PC-3 (cell line): ENCODE measurements around the gene PSMB7. TPM values are rescaled to one million over a fixed set of nuclear protein-coding genes. Genes with fewer than 3 reads are reported as not detected.

Source experiments
- ATAC-seq: fragments of 200-7000 bp; cut with Tn5 transposase; 2 replicates; pipeline ENCODE4 v1.9.1; 2020; ENCODE audit warnings: mild to moderate bottlenecking, moderate library complexity
- BruUV-seq: library from RNA; stranded (reverse); fragments of 400-500 nt; replicated peaks from 2 replicates; lab custom pipeline; 2021; lab: Mats Ljungman, UMichigan
- CTCF ChIA-PET: fragments of 300-600 bp; sonication (Branson Sonifier 250); formaldehyde crosslinking; loops from one replicate; lab custom pipeline; 2022; ENCODE audit warnings: antibody characterized with exemption; lab: Charles Lee
- POLR2A ChIA-PET: fragments of 300-600 bp; sonication (Branson Sonifier 250); formaldehyde crosslinking; loops from one replicate; lab custom pipeline; 2022; ENCODE audit warnings: antibody characterized with exemption; ENCODE audit not compliant: unreplicated experiment; lab: Charles Lee
- DNase-seq: peaks from one replicate; pipeline ENCODE4 v3.0.0-alpha.2; 2015
- H2AFZ ChIP-seq: fragments of 300-600 bp; sonication (generic); 2 replicates; pipeline ENCODE4 v1.6.0; 2016; ENCODE audit warnings: antibody characterized with exemption, low read length
- H3F3A ChIP-seq: fragments of 300-600 bp; sonication (generic); one replicate; pipeline ENCODE4 v1.6.0; 2017; ENCODE audit warnings: antibody characterized with exemption, low read length, control low read depth, mild to moderate bottlenecking; ENCODE audit not compliant: unreplicated experiment
- H3K27ac ChIP-seq: fragments of 300-600 bp; sonication (generic); 2 replicates; pipeline ENCODE4 v1.5.1; 2016; ENCODE audit warnings: mild to moderate bottlenecking, low read length
- H3K27me3 ChIP-seq: fragments of 300-600 bp; sonication (generic); 2 replicates; pipeline ENCODE4 v1.6.1; 2016; ENCODE audit warnings: low read length, mixed read lengths
- H3K36me3 ChIP-seq: fragments of 300-600 bp; sonication (generic); 2 replicates; pipeline ENCODE4 v1.6.1; 2016; ENCODE audit warnings: low read depth, mixed run types, low read length, mixed read lengths
- H3K4me1 ChIP-seq: fragments of 300-600 bp; sonication (generic); 2 replicates; pipeline ENCODE4 v1.5.1; 2016; ENCODE audit warnings: low read length; ENCODE audit not compliant: insufficient read depth
- H3K4me2 ChIP-seq: fragments of 300-600 bp; sonication (generic); 2 replicates; pipeline ENCODE4 v1.6.0; 2016; ENCODE audit warnings: low read length
- H3K4me3 ChIP-seq: fragments of 300-600 bp; sonication (generic); 2 replicates; pipeline ENCODE4 v1.5.1; 2016; ENCODE audit warnings: mild to moderate bottlenecking, low read length, mixed read lengths
- H3K79me2 ChIP-seq: fragments of 300-600 bp; sonication (generic); 2 replicates; pipeline ENCODE4 v1.6.1; 2017; ENCODE audit warnings: low read length, mixed read lengths
- H3K9ac ChIP-seq: fragments of 300-600 bp; sonication (generic); 2 replicates; pipeline ENCODE4 v1.6.0; 2016; ENCODE audit warnings: mild to moderate bottlenecking, low read length
- H3K9me2 ChIP-seq: fragments of 300-600 bp; sonication (generic); replicated peaks from 2 replicates; pipeline ENCODE4 v1.6.1; 2016; ENCODE audit warnings: mixed run types, low read length, mixed read lengths
- H3K9me3 ChIP-seq: fragments of 300-600 bp; sonication (generic); 2 replicates; pipeline ENCODE4 v1.6.1; 2016; ENCODE audit warnings: low read length, mixed read lengths
- H4K20me1 ChIP-seq: fragments of 300-600 bp; sonication (generic); 2 replicates; pipeline ENCODE4 v1.6.1; 2016; ENCODE audit warnings: low read length, mixed read lengths
- EZH2 ChIP-seq: fragments of 300-600 bp; sonication (generic); IDR thresholded peaks from one replicate; pipeline ENCODE4 v1.6.1; 2017; ENCODE audit warnings: antibody characterized with exemption, mild to moderate bottlenecking, low read length; ENCODE audit not compliant: unreplicated experiment
- EZH2phosphoT487 ChIP-seq: fragments of 300-600 bp; sonication (generic); IDR thresholded peaks from 2 replicates; pipeline ENCODE4 v1.6.1; 2018; ENCODE audit warnings: mild to moderate bottlenecking, antibody characterized with exemption, low read length, borderline replicate concordance
- intact Hi-C: fragments of 100-400 bp; cut with micrococcal nuclease; formaldehyde crosslinking; loops from 2 replicates; pipeline ENCODE4 v1.9.0; 2023
- total RNA-seq: library from RNA; depleted of rRNA; stranded (reverse); fragments of >200 nt; gene quantifications from 2 replicates; pipeline ENCODE4 v1.2.3, GENCODE V29; 2014
- TF ChIP-seq, protein P1 (sequence below): fragments of 300-600 bp; sonication (generic); conservative IDR thresholded peaks from 2 replicates; pipeline ENCODE4 v1.5.1; 2017; ENCODE audit warnings: antibody characterized with exemption, low read depth, mild to moderate bottlenecking, low read length

The PSMB7 gene
- total RNA-seq, 1 experiment from 2014 or later: 372 TPM

GRCh38 chr9:124352616-124353015, 62.6 kb downstream of the PSMB7 start:
- H4K20me1 ChIP-seq: peaks cover 18% of the 10 kb centered on the region; the same call in 1 of the 2 replicates
- CTCF ChIA-PET: interaction anchor here (0.6 kb wide), 1 partner anchor 184 kb away, joined by 7 read pairs; no protein-coding TSS in a partner anchor
- H3K9me2 ChIP-seq: no peaks in the 10 kb centered on the region
- POLR2A ChIA-PET: no interaction called here
- no peak overlapping the region for H3K4me2 ChIP-seq
- TF ChIP-seq, protein P1, sequence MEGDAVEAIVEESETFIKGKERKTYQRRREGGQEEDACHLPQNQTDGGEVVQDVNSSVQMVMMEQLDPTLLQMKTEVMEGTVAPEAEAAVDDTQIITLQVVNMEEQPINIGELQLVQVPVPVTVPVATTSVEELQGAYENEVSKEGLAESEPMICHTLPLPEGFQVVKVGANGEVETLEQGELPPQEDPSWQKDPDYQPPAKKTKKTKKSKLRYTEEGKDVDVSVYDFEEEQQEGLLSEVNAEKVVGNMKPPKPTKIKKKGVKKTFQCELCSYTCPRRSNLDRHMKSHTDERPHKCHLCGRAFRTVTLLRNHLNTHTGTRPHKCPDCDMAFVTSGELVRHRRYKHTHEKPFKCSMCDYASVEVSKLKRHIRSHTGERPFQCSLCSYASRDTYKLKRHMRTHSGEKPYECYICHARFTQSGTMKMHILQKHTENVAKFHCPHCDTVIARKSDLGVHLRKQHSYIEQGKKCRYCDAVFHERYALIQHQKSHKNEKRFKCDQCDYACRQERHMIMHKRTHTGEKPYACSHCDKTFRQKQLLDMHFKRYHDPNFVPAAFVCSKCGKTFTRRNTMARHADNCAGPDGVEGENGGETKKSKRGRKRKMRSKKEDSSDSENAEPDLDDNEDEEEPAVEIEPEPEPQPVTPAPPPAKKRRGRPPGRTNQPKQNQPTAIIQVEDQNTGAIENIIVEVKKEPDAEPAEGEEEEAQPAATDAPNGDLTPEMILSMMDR: no peak
- no peak for TF ChIP-seq EZH2
- no peak for TF ChIP-seq EZH2phosphoT487
- H3K27ac ChIP-seq: no peak overlapping the region
- H3K9me3 ChIP-seq: no peaks in the 10 kb centered on the region
- BruUV-seq: no TSS peak
- intact Hi-C loops: no loop called here
- no peaks in the 10 kb centered on the region for H3F3A ChIP-seq
- no peak for DNase-seq
- H2AFZ ChIP-seq: no peak overlapping the region
- no peak for ATAC-seq
- H3K9ac ChIP-seq: no peak overlapping the region
- no peaks in the 10 kb centered on the region for H3K27me3 ChIP-seq
- H3K4me3 ChIP-seq: no peak overlapping the region
- no peaks in the 10 kb centered on the region for H3K4me1 ChIP-seq
- peaks cover 36% of the 10 kb centered on the region; the same call in 1 of the 2 replicates for H3K36me3 ChIP-seq
- H3K79me2 ChIP-seq: peaks cover 17% of the 10 kb centered on the region

GRCh38 chr9:124351672-124352468, 63.4 kb downstream of the PSMB7 start:
- ATAC-seq: no peak
- TSS peak; percentile 11 for BruUV-seq
- Histone ChIP-seq H3K27me3 (no peaks in the 10 kb centered on the region), H3K4me1 (no peaks in the 10 kb centered on the region), H3K79me2 (peaks cover 9% of the 10 kb centered on the region; the same call in 1 of the 2 replicates), H3K4me2 (no peak overlapping the region), H3K4me3 (no peak overlapping the region), H4K20me1 (peaks cover 11% of the 10 kb centered on the region; the same call in 1 of the 2 replicates), H3K9me3 (no peaks in the 10 kb centered on the region), H3K36me3 (peaks cover 36% of the 10 kb centered on the region; the same call in 1 of the 2 replicates), H2AFZ (no peak overlapping the region), H3K27ac (no peak overlapping the region), H3K9ac (no peak overlapping the region), H3K9me2 (no peaks in the 10 kb centered on the region), H3F3A (no peaks in the 10 kb centered on the region)
- TF ChIP-seq, protein P1: no peak
- TF ChIP-seq EZH2: no peak
- TF ChIP-seq EZH2phosphoT487: no peak
- ChIA-PET POLR2A (no interaction called here), CTCF (no interaction called here)
- intact Hi-C loops: no loop called here
- DNase-seq: no peak
